Gastrocnemius medialis (tissue), 4 donors: ENCODE results near the gene RUFY3.

ENCODE experiments used
- CTCF ChIP-seq, 5 experiments: fragments of 450-650 bp in 3 of 5; fragments of 200-600 bp in 2 of 5; sonication (generic) in 2 of 5; IDR thresholded peaks in 4 of 5; conservative IDR thresholded peaks in 1 of 5; 1 replicate in 4 of 5; 2 replicates in 1 of 5; pipeline ENCODE4 v1.5.1; 2016 to 2019; ENCODE audit warnings: antibody characterized with exemption in 5 of 5, mild to moderate bottlenecking in 3 of 5, moderate library complexity in 3 of 5
- POLR2A ChIP-seq, 2 donors: fragments of 450-650 bp; IDR thresholded peaks; one replicate each; pipeline ENCODE4 v1.6.1; 2017; ENCODE audit warnings: antibody characterized with exemption in 2 of 2, mild to moderate bottlenecking in 2 of 2, moderate library complexity in 2 of 2

GRCh38 chr4:70815370-70815769, 93.6 kb downstream of the RUFY3 start:
- TF ChIP-seq CTCF (IDR thresholded peaks at IDR 0.05 in 4 of 5, conservative IDR thresholded peaks at IDR 0.05 in 1 of 5), result no peak
- no peak for TF ChIP-seq POLR2A (IDR thresholded peaks at IDR 0.05)
